Measurements from ENCODE around the gene ACSL3.

ACSL3 gene

DNA sequence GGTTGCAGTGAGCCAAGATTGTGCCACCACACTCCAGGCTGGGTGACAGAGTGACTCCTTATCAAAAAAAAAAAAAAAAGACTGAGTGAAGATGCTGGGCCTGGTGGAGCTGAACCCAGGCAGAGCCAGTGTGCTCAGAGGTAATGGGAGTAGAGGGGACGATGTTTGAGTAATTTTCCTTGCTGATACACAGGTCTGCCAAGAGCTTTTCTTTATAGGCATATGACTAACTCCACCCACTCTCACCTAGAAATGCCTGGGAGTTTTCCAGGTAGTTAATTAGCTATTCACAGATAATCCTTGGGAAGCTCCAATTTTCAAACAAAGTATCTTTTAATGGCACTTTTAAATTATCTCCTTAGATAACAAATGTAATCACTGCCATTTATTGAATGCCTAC, 33.4 kb upstream of the ACSL3 start:
- TF ChIP-seq, protein P1, sequence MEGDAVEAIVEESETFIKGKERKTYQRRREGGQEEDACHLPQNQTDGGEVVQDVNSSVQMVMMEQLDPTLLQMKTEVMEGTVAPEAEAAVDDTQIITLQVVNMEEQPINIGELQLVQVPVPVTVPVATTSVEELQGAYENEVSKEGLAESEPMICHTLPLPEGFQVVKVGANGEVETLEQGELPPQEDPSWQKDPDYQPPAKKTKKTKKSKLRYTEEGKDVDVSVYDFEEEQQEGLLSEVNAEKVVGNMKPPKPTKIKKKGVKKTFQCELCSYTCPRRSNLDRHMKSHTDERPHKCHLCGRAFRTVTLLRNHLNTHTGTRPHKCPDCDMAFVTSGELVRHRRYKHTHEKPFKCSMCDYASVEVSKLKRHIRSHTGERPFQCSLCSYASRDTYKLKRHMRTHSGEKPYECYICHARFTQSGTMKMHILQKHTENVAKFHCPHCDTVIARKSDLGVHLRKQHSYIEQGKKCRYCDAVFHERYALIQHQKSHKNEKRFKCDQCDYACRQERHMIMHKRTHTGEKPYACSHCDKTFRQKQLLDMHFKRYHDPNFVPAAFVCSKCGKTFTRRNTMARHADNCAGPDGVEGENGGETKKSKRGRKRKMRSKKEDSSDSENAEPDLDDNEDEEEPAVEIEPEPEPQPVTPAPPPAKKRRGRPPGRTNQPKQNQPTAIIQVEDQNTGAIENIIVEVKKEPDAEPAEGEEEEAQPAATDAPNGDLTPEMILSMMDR (IDR thresholded peaks at IDR 0.05; ENCODE audit: extremely low read depth, missing control alignments) = no peak
- no peak for DNase-seq (ENCODE audit: low spot score)

DNA sequence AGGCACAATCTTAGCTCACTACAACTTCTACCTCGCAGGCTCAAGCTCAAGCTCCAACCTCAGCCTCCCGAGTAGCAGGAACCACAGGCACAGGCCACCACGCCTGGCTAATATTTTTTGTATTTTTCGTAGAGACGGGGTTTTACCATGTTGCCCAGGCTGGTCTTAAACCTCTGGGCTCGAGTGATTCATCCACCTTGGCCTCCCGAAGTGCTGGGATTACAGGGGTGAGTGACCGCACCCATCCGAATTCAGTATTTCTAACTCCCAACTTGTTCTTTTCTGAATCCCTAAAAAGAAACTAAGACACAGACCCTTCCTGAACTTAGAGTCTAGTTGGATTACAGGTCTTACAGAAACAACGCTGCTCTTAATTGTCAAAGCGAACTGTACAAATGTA, 32.3 kb upstream of the ACSL3 start:
- TF ChIP-seq, protein P1 (IDR thresholded peaks at IDR 0.05; ENCODE audit: extremely low read depth, missing control alignments) = no peak
- no peak for DNase-seq (ENCODE audit: low spot score)

DNA sequence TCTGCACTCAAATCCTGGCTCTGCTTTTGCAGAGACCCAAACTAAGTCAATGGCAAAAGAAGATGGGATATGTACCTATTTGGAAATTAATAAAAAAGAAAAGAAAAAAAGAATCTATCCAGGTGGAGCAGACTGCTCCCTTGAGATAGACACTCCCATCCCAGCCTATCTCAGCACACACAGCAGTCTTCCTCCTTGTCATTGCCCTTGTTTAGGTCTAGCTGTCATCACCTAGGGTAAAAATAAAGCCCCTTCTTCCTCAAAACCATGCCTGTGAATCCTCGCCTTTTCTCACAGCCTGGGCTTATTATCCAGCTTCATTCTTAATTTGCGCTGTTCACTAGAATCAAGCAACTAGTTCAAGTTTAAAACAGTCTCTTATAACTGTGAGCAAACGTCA, 30.7 kb upstream of the ACSL3 start:
- DNase-seq (ENCODE audit: low spot score) = no peak

DNA sequence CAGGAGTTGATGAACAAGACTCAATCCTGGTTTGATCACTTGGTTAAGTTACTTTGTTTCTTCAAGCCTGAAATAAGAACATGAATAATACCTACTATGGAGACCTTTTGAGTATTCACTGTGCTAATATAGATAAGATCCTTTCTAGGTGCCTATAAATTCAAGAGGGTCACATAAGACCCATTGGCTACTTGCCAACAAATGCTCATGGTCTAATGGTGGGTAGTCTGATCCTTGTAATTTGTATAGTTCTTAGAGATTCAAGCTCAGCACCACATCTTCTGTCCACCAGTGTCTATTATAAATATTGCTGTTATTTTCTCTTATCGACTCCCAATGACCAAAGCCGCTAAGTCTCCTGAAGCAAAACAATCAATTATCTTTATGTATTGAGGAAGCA, 27.4 kb upstream of the ACSL3 start:
- DNase-seq (ENCODE audit: low spot score) = no peak
- TF ChIP-seq, protein P1 (IDR thresholded peaks at IDR 0.05; ENCODE audit: extremely low read depth, missing control alignments) = no peak

More for the DNA sequence above, 30.7 kb upstream of the ACSL3 start:
- TF ChIP-seq, protein P1 (IDR thresholded peaks at IDR 0.05; ENCODE audit: extremely low read depth, missing control alignments) = no peak

DNA sequence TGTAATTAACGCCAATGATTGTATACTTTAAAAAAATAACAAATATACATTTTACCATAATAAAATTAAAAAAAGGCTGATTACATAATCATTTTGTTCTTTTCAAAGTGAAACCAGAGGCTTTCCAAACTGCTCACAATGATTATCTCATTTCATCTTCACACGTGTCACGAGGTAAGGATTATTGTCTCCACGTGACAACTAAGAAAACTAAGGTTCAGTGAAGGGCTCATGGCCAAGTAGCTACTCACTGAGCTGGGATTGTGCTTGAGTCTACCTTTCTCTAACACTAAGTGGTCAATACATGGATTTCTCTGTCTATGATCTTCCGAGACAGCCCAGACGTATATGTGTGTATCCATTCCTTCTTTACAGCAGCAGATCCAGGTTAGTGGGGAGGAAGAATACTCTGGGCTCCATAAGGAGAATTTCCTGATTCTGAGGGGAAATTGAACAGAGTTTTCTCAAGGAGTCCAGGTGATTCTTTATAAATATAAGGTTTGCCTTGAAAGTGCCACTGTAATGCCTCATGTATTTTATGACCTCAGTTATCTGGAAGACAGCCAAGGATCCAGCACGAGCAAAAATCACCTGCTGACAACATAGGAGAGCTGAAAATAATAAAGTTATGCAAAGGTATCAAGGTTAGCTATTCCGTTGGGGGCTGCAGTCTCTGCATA, 25.6 kb upstream of the ACSL3 start:
- no peak for DNase-seq (ENCODE audit: low spot score)
- TF ChIP-seq, protein P1 (IDR thresholded peaks at IDR 0.05; ENCODE audit: extremely low read depth, missing control alignments) = no peak

DNA sequence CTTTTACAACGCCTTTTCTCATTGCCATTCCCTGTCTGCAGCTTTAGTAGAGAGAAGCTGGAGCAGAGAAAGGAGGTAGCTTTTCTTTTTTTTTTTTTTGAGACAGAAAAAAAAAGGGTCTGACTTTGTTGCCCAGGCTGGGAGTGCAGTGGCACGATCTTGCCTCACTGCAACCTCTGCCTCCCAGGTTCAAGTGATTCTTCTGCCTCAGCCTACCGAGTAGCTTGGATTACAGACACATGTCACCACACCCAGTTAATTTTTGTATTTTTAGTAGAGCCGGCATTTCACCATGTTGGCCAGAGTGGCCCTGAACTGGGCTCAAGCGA, 25.0 kb upstream of the ACSL3 start:
- DNase-seq (ENCODE audit: low spot score) = no peak
- TF ChIP-seq, protein P1 (IDR thresholded peaks at IDR 0.05; ENCODE audit: extremely low read depth, missing control alignments) = no peak

DNA sequence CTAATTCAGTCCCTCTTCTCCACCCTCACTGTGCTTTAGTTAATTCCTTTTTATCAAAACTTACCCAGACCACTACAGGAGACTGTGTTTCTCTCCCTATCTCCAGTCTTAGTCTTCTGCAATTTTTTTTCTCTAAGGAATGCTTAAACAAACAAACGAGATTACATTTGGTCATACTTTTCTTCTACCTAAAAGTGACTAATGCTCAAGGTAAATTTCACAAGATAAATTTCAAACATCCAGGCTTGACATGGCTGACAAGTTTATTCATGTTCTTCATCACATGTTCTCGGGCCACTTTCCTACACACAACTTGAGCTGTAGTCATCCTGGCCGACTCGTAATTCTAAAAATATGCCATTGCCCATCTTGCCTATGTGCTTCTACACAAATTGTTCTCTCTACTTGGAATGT, 23.2 kb upstream of the ACSL3 start:
- TF ChIP-seq, protein P1 (IDR thresholded peaks at IDR 0.05; ENCODE audit: extremely low read depth, missing control alignments) = no peak
- DNase-seq (ENCODE audit: low spot score) = no peak
